Activated CD4-positive, alpha-beta memory T cell treated with anti-CD3 and anti-CD28 coated beads, Interleukin-2, amount 10 ng/mL, durations not matched to agents 7 days and 5 days (primary cell): ENCODE measurements around the gene AQP1. TPM values are rescaled to one million over a fixed set of nuclear protein-coding genes. Genes with fewer than 3 reads are reported as not detected.

Source experiments
- CTCF ChIA-PET: fragments of 350-600 bp; sonication (Branson Sonifier 250); formaldehyde crosslinking; loops from one replicate; lab custom pipeline; 2021; ENCODE audit warnings: antibody characterized with exemption, inconsistent platforms; lab: Charles Lee
- POLR2A ChIA-PET: fragments of 350-600 bp; sonication (Branson Sonifier 250); formaldehyde crosslinking; loops from one replicate; lab custom pipeline; 2021; ENCODE audit warnings: antibody characterized with exemption; lab: Charles Lee
- DNase-seq: peaks from one replicate; pipeline ENCODE4 v3.0.0-alpha.2; 2020
- H3K27ac Mint-ChIP-seq: one replicate; pipeline ENCODE4 v1.8.0; 2021; ENCODE audit warnings: mild to moderate bottlenecking, mixed read lengths
- H3K27me3 Mint-ChIP-seq: one replicate; pipeline ENCODE4 v1.8.0; 2021; ENCODE audit warnings: mixed read lengths
- H3K36me3 Mint-ChIP-seq: one replicate; pipeline ENCODE4 v1.8.0; 2021; ENCODE audit warnings: low read depth, mixed read lengths
- H3K4me1 Mint-ChIP-seq: one replicate; pipeline ENCODE4 v1.8.0; 2021; ENCODE audit warnings: mixed read lengths
- H3K4me3 Mint-ChIP-seq: one replicate; pipeline ENCODE4 v1.8.0; 2021; ENCODE audit warnings: mild to moderate bottlenecking, mixed read lengths
- H3K9me3 Mint-ChIP-seq: one replicate; pipeline ENCODE4 v1.8.0; 2021; ENCODE audit warnings: mixed read lengths
- total RNA-seq, 2 experiments: library from RNA; stranded (reverse); gene quantifications; one replicate each; pipeline ENCODE4 v1.2.3, GENCODE V29; 2021

The AQP1 gene
- total RNA-seq, 2 experiments from 2014 or later, result 0.18 to 0.25 TPM

DNA sequence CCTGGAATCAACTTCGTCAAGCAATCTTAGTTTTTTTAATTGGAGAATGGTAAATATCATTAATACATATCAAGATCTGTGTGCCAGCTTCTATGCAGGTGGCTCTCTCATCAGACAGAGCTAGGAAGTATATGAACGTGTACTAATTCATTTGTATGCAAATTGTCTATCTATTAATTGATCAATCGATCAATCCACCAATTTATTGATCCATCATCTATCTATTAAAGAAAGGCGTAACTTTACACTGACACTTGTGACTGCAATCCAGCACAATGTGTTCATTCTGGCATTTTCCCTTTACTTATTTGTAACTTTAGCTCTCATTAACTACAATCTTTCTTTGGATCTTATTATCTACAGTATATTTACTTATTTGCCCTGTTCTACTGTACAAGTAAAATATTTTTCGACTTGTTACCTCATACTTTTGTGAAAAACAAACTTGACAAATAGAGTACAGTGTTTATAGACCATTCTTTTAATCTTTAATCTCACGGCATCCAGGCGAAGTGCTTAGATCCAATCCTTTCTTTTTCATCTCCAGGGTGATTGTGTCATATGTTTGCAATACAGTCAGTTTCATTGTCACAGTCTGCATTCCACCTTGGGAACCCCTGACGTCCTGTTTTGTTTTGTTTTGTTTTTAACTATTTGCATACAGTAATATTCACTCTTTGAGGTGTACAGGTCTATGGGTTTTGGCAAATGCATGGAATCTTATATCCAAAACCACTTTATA lies 30.1 kb downstream of the AQP1 start:
- no peak overlapping the region for H3K4me3 Mint-ChIP-seq
- H3K9me3 Mint-ChIP-seq, result peaks cover 5% of the 10 kb centered on the region
- ChIA-PET POLR2A (no interaction called here), CTCF (interaction anchor here (1.2 to 2.0 kb wide), 2 partner anchors 181 kb away, joined by 3 to 4 read pairs; no protein-coding TSS in a partner anchor)
- no peaks in the 10 kb centered on the region for H3K4me1 Mint-ChIP-seq
- H3K27me3 Mint-ChIP-seq, result peaks cover 44% of the 10 kb centered on the region
- DNase-seq, result no peak
- H3K36me3 Mint-ChIP-seq, result peaks cover 3% of the 10 kb centered on the region
- H3K27ac Mint-ChIP-seq, result no peak overlapping the region

- H3K9me3 Mint-ChIP-seq, result peaks cover under 1% of the 10 kb centered on the region
- POLR2A ChIA-PET, result no interaction called here
- no peaks in the 10 kb centered on the region for H3K36me3 Mint-ChIP-seq
- CTCF ChIA-PET, result no interaction called here
- no peak overlapping the region for H3K27ac Mint-ChIP-seq
- no peak for DNase-seq
- no peaks in the 10 kb centered on the region for H3K4me1 Mint-ChIP-seq
- peaks cover 27% of the 10 kb centered on the region for H3K27me3 Mint-ChIP-seq
- no peak overlapping the region for H3K4me3 Mint-ChIP-seq
Measured at GRCh38 chr7:30950197-30950596, 38.5 kb downstream of the AQP1 start.

DNA sequence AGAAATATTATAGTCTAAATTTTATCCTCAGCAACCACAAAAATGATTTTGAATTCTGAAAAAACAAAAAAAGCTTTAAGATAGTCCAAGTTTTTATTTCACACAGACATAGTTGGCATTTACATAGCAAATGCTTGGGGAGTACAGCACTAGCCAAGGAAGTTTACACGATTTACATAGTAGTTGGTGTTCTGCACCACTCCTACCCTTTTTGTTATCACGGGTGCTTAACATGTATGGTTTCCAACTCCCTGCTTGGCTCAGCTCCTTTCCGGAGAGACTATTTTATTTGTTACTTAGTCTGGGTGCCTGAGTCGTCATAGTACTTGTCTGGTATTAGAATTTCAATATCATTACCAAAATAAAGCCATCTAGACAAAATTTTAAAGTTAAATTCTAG lies 43.3 kb downstream of the AQP1 start:
- ChIA-PET POLR2A (no interaction called here), CTCF (interaction anchor here (1.2 kb wide), 1 partner anchor 17 kb away, joined by 3 read pairs; no protein-coding TSS in a partner anchor)
- H3K27ac Mint-ChIP-seq, result no peak overlapping the region
- DNase-seq, result no peak
- no peaks in the 10 kb centered on the region for H3K36me3 Mint-ChIP-seq
- no peaks in the 10 kb centered on the region for H3K9me3 Mint-ChIP-seq
- no peak overlapping the region for H3K4me3 Mint-ChIP-seq
- H3K4me1 Mint-ChIP-seq, result no peaks in the 10 kb centered on the region
- peaks cover 23% of the 10 kb centered on the region for H3K27me3 Mint-ChIP-seq

GRCh38 chr7:30956704-30957103 lies 45.1 kb downstream of the AQP1 start:
- CTCF ChIA-PET, result no interaction called here
- H3K36me3 Mint-ChIP-seq, result no peaks in the 10 kb centered on the region

DNA sequence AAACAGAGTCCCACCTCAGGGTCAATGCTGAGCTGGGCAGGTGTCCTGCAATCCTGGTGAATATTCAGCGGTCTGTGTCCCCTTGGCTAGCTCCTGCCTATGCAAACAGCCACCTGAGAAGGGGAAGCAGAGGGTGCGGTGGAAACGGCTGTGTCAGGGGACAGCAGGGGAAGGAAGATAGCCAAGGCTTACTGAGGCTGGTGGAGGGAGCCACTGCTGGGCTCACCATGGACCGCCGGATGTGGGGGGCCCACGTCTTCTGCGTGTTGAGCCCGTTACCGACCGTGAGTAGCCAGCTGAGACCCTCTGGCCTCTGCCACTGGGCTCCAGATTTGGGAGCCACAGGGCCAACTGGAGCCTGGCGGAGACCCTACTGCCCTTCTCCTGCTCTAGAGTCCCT lies 52.2 kb downstream of the AQP1 start, which contains the start of gene GHRHR:
GHRHR (plus strand) TSS at position 112 of the 400 bp plus-strand sequence; CDS start at position 228, 116 bp downstream.
- Mint-ChIP-seq H3K4me3 (no peak within 1 kb of the TSS), H3K36me3 (no peaks in the 10 kb centered on the region), H3K9me3 (no peaks in the 10 kb centered on the region), H3K27ac (no peak within 1 kb of the TSS), H3K27me3 (peaks cover 5% of the 10 kb centered on the region), H3K4me1 (no peaks in the 10 kb centered on the region)
- ChIA-PET CTCF (no interaction called here), POLR2A (no interaction called here)
- no peak for DNase-seq

More at GRCh38 chr7:30956704-30957103, 45.1 kb downstream of the AQP1 start:
- POLR2A ChIA-PET, result interaction anchor here (0.6 kb wide), 1 partner anchor 882 kb away, joined by 3 read pairs; no protein-coding TSS in a partner anchor
- Mint-ChIP-seq H3K9me3 (no peaks in the 10 kb centered on the region), H3K4me1 (no peaks in the 10 kb centered on the region), H3K27ac (no peak overlapping the region), H3K27me3 (peaks cover 17% of the 10 kb centered on the region), H3K4me3 (no peak overlapping the region)
- DNase-seq, result no peak

DNA sequence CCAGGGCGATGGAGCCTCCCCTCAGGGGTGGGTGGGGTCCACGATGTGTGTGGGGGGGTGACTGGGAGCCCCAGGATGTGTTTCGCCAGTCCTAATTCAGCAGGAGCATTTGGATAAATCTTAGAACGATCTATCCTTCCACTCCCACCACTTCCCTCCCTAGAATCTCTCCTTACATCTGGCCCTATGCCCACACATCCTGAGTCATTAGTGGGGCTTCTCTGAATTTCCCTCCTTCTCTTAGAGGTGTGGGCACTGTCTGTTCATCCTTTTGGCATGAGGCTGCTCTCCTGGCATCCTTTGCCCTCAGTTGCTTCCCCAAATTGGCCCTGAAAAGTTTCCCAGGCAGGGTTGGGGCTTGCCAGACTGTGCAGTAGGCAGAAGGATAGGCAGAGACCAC lies 53.7 kb downstream of the AQP1 start:
- H3K9me3 Mint-ChIP-seq, result no peaks in the 10 kb centered on the region
- no peaks in the 10 kb centered on the region for H3K36me3 Mint-ChIP-seq
- no peaks in the 10 kb centered on the region for H3K4me1 Mint-ChIP-seq
- H3K27me3 Mint-ChIP-seq, result peaks cover 5% of the 10 kb centered on the region
- no peak overlapping the region for H3K4me3 Mint-ChIP-seq
- no peak for DNase-seq
- ChIA-PET POLR2A (no interaction called here), CTCF (interaction anchor here (0.8 kb wide), 1 partner anchor 8 kb away, joined by 3 read pairs; no protein-coding TSS in a partner anchor)
- no peak overlapping the region for H3K27ac Mint-ChIP-seq

- ChIA-PET CTCF (no interaction called here), POLR2A (no interaction called here)
- no peak overlapping the region for H3K4me3 Mint-ChIP-seq
- DNase-seq, result no peak
- no peaks in the 10 kb centered on the region for H3K4me1 Mint-ChIP-seq
- H3K27me3 Mint-ChIP-seq, result peaks cover 5% of the 10 kb centered on the region
- no peak overlapping the region for H3K27ac Mint-ChIP-seq
- H3K36me3 Mint-ChIP-seq, result no peaks in the 10 kb centered on the region
- no peaks in the 10 kb centered on the region for H3K9me3 Mint-ChIP-seq
Measured at GRCh38 chr7:30965883-30966282, 54.2 kb downstream of the AQP1 start.

- ChIA-PET CTCF (no interaction called here), POLR2A (no interaction called here)
- no peaks in the 10 kb centered on the region for H3K9me3 Mint-ChIP-seq
- peaks cover under 1% of the 10 kb centered on the region for H3K4me1 Mint-ChIP-seq
- H3K36me3 Mint-ChIP-seq, result no peaks in the 10 kb centered on the region
- no peak overlapping the region for H3K27ac Mint-ChIP-seq
- no peak for DNase-seq
- H3K27me3 Mint-ChIP-seq, result peaks cover 11% of the 10 kb centered on the region
- H3K4me3 Mint-ChIP-seq, result no peak overlapping the region
Measured at GRCh38 chr7:30968294-30968693, 56.6 kb downstream of the AQP1 start.

DNA sequence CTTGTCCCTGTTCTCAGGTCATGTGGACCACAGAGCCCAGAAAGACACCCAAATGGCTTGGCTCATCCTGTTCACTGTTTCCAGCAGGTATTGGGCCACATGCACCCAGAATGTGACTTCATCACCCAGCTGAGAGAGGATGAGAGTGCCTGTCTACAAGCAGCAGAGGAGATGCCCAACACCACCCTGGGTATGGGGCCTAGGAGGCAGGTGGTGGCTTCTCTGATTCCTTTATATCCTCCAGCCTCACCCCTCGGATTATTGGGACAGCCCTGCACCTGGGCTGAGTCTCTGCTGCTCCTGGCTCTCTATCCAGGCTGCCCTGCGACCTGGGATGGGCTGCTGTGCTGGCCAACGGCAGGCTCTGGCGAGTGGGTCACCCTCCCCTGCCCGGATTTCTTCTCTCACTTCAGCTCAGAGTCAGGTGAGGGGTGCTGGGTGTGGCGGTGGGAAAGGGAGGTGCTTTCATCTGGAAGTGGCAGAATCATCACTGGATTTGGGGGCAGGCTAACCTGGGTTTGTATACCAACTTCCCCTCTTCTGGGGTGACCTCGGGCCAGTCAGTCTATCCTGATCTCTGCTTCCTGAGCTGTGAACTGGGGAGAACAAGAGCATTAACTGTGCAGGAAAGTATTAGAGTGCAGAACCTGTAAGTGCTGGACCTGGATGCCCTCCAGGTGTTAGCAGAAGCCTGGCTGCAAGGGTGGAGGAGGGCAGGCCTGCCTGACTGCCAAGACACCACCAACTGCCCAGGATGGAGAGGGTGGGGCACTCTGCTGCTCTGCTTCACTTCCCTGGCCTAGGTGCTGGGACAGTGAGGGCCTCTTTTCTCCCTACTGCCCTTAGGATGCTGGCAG lies 57.3 kb downstream of the AQP1 start:
- Mint-ChIP-seq H3K4me1 (peaks cover 2% of the 10 kb centered on the region), H3K9me3 (no peaks in the 10 kb centered on the region), H3K4me3 (no peak overlapping the region), H3K36me3 (no peaks in the 10 kb centered on the region), H3K27me3 (peaks cover 14% of the 10 kb centered on the region), H3K27ac (no peak overlapping the region)
- POLR2A ChIA-PET, result no interaction called here
- CTCF ChIA-PET, result no interaction called here
- no peak for DNase-seq

- Mint-ChIP-seq H3K27ac (no peak overlapping the region), H3K36me3 (no peaks in the 10 kb centered on the region), H3K4me1 (peaks cover 6% of the 10 kb centered on the region), H3K27me3 (peaks cover 14% of the 10 kb centered on the region), H3K4me3 (no peak overlapping the region), H3K9me3 (no peaks in the 10 kb centered on the region)
- no peak for DNase-seq
- CTCF ChIA-PET, result interaction anchor here (1.7 to 2.4 kb wide), 2 partner anchors 14 to 153 kb away, joined by 7 to 11 read pairs; no protein-coding TSS in a partner anchor
- POLR2A ChIA-PET, result no interaction called here
Measured at GRCh38 chr7:30969604-30969970, 57.9 kb downstream of the AQP1 start.

GRCh38 chr7:30970074-30970473 lies 58.4 kb downstream of the AQP1 start:
- H3K9me3 Mint-ChIP-seq, result no peaks in the 10 kb centered on the region
- ChIA-PET CTCF (interaction anchor here (1.7 to 2.4 kb wide), 2 partner anchors 13 to 153 kb away, joined by 7 to 11 read pairs; no protein-coding TSS in a partner anchor), POLR2A (no interaction called here)
- H3K4me1 Mint-ChIP-seq, result peaks cover 10% of the 10 kb centered on the region
- H3K4me3 Mint-ChIP-seq, result no peak overlapping the region
- peaks cover 14% of the 10 kb centered on the region for H3K27me3 Mint-ChIP-seq
- no peak overlapping the region for H3K27ac Mint-ChIP-seq
- no peaks in the 10 kb centered on the region for H3K36me3 Mint-ChIP-seq
- no peak for DNase-seq

DNA sequence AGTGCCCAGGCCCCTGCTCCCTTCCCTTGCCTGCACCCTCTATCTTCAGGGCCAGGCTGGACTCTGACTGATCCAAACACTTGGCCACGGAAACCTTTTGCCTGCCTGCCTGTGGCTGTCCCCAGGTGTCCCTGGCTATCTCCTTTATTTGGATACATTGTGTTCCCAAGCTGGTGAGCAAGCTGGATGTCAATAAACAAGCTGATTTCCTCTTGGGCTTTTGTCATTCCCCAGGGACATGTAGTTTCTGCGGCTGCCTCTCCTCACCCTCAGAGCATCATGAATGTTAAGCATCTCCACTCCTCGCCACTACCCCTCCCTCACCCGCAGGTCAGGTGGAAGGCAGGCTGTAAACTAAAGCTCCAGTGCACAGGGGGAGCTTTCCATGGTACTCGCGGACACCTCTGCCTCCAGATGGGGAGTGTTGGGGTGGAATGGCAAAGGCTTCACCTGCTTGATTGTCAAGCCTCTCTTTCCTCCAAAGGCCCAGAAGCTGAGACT lies 59.0 kb downstream of the AQP1 start:
- ChIA-PET CTCF (interaction anchor here (0.6 to 2.4 kb wide), 3 partner anchors 13 to 152 kb away, joined by 3 to 11 read pairs (median 7); no protein-coding TSS in a partner anchor), POLR2A (no interaction called here)
- Mint-ChIP-seq H3K4me3 (no peak overlapping the region), H3K9me3 (no peaks in the 10 kb centered on the region), H3K36me3 (no peaks in the 10 kb centered on the region), H3K4me1 (peaks cover 10% of the 10 kb centered on the region), H3K27ac (no peak overlapping the region), H3K27me3 (peaks cover 14% of the 10 kb centered on the region)
- no peak for DNase-seq

DNA sequence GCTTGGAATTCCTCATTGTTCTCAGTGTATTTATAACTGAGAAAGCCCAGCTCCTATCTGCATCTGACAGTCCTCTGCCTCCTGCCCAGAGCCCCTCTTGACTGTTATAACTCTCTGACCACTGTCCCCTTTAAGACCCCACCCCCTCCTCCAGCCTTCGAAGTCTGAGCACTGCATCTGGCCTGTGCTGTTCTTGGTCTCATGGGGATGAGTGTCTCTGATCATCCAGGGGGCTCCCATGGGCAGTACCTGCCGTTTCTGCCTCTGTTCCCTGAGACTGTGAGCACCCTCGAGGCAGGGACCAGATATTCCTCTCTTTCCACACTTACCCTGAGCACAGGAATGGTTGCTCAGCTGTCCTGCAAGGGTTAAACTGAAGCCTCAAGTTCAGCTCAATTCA lies 59.8 kb downstream of the AQP1 start:
- ChIA-PET CTCF (interaction anchor here (0.6 to 2.4 kb wide), 3 partner anchors 12 to 151 kb away, joined by 3 to 11 read pairs (median 7); no protein-coding TSS in a partner anchor), POLR2A (no interaction called here)
- H3K36me3 Mint-ChIP-seq, result no peaks in the 10 kb centered on the region
- DNase-seq, result no peak
- H3K27ac Mint-ChIP-seq, result no peak overlapping the region
- peaks cover 14% of the 10 kb centered on the region for H3K27me3 Mint-ChIP-seq
- no peaks in the 10 kb centered on the region for H3K9me3 Mint-ChIP-seq
- H3K4me1 Mint-ChIP-seq, result peaks cover 10% of the 10 kb centered on the region
- H3K4me3 Mint-ChIP-seq, result no peak overlapping the region
